ENCODE measurements around the gene DPYSL4.

DPYSL4 gene

DNA sequence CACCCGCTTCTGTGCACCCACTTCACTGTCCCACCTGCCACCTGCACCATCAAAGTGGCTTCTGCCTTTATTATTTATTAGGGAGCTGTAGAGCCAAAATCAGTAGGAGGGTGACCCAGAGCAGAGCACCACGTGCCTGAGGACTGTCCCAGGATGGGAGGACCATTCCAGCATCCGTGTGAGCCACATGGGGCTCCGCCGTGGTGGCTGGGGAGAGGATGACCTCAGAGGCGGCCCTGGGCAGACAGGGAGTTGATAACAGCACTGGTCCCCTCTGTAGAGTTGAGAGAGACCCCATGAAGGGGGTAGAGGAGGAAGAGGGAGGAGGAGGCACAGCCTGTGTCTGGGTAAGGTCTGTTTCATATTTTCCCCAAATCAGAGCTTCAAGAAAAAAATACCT, 8.7 kb upstream of the DPYSL4 start:
- Histone ChIP-seq H3K9ac (ENCODE audit: low read depth, low read length) (no peak overlapping the region), H3K36me3 (ENCODE audit: control insufficient read depth, insufficient read depth, low read length) (no peaks in the 10 kb centered on the region), H3K9me3 (ENCODE audit: control insufficient read depth, insufficient read depth, low read length) (no peaks in the 10 kb centered on the region), H3K27me3 (ENCODE audit: control insufficient read depth, insufficient read depth, low read length) (peaks cover 8% of the 10 kb centered on the region), H3K4me3 (ENCODE audit: low read depth, low read length) (no peak overlapping the region), H3K4me1 (ENCODE audit: control insufficient read depth, insufficient read depth, low read length) (no peaks in the 10 kb centered on the region)

- no peak overlapping the region for H3K4me3 ChIP-seq (ENCODE audit: low read depth, low read length)
- no peaks in the 10 kb centered on the region for H3K36me3 ChIP-seq (ENCODE audit: control insufficient read depth, insufficient read depth, low read length)
- H3K4me1 ChIP-seq (ENCODE audit: control insufficient read depth, insufficient read depth, low read length): no peaks in the 10 kb centered on the region
- H3K9me3 ChIP-seq (ENCODE audit: control insufficient read depth, insufficient read depth, low read length): no peaks in the 10 kb centered on the region
- no peak overlapping the region for H3K9ac ChIP-seq (ENCODE audit: low read depth, low read length)
- H3K27me3 ChIP-seq (ENCODE audit: control insufficient read depth, insufficient read depth, low read length): peaks cover 16% of the 10 kb centered on the region
Observed at GRCh38 chr10:132178672-132179545, 7.8 kb upstream of the DPYSL4 start.

GRCh38 chr10:132179551-132180392, 7.0 kb upstream of the DPYSL4 start:
- H3K27me3 ChIP-seq (ENCODE audit: control insufficient read depth, insufficient read depth, low read length): peaks cover 24% of the 10 kb centered on the region
- H3K4me3 ChIP-seq (ENCODE audit: low read depth, low read length): no peak overlapping the region
- no peaks in the 10 kb centered on the region for H3K36me3 ChIP-seq (ENCODE audit: control insufficient read depth, insufficient read depth, low read length)
- H3K4me1 ChIP-seq (ENCODE audit: control insufficient read depth, insufficient read depth, low read length): no peaks in the 10 kb centered on the region
- no peak overlapping the region for H3K9ac ChIP-seq (ENCODE audit: low read depth, low read length)
- no peaks in the 10 kb centered on the region for H3K9me3 ChIP-seq (ENCODE audit: control insufficient read depth, insufficient read depth, low read length)

DNA sequence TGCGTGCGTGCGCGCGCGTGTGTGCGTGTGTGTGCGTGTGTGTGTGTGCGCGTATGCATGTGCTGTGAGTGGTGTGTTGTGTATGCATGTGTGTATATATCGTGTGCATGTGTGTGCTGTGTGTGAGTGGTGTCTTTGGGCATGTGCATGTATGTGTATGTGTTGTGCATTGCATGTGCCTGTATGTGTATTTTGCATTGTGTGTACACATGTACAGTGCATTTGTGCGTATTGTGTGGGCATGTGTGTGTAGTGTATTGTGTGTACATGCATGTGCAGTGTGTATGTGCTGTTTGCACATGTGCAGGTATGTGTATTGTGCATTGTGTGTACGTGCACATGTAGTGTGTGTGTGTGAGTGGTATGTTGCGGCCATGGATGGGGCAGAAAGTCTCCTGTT, 6.0 kb upstream of the DPYSL4 start:
- Histone ChIP-seq H3K4me3 (ENCODE audit: low read depth, low read length) (no peak overlapping the region), H3K9ac (ENCODE audit: low read depth, low read length) (no peak overlapping the region), H3K4me1 (ENCODE audit: control insufficient read depth, insufficient read depth, low read length) (no peaks in the 10 kb centered on the region), H3K9me3 (ENCODE audit: control insufficient read depth, insufficient read depth, low read length) (no peaks in the 10 kb centered on the region), H3K36me3 (ENCODE audit: control insufficient read depth, insufficient read depth, low read length) (no peaks in the 10 kb centered on the region), H3K27me3 (ENCODE audit: control insufficient read depth, insufficient read depth, low read length) (peaks cover 34% of the 10 kb centered on the region)

DNA sequence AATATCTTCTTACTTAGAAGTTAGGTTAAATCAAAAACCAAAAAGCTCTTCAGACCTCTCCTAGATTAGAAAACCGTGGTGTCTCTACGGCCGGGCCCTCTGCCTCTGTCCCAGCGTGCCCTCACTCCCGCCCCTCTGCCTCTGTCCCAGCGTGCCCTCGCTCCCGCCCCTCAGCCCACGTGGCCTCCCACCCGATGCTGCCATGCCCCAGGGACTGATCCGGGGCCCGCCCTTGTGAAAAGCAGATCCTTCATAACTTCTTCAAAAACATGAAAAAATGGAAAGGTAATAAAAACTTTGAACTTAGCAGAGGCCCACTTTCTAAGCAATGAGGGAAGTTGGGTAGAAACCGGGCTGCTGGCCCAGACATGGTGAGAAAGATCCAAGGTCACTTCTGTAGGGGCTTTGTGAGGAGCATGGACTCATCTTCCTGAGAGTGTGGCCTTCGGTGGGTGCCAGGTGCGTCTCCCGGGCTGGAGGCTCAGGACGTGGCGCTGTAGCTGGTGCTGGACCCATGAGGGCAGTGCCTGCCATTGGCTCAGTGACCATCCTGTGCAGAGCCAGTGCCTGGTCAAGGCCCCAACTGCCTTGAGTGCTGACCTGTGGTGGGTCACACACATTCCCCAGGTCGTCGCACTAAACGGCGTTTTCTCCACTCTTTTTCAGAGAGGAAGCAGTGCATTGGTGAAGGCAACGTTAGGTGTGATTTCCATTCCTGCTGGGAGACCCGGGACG, 4.9 kb upstream of the DPYSL4 start:
- H3K4me1 ChIP-seq (ENCODE audit: control insufficient read depth, insufficient read depth, low read length): no peaks in the 10 kb centered on the region
- H3K9ac ChIP-seq (ENCODE audit: low read depth, low read length): no peak overlapping the region
- H3K9me3 ChIP-seq (ENCODE audit: control insufficient read depth, insufficient read depth, low read length): no peaks in the 10 kb centered on the region
- H3K27me3 ChIP-seq (ENCODE audit: control insufficient read depth, insufficient read depth, low read length): peaks cover 28% of the 10 kb centered on the region
- no peak overlapping the region for H3K4me3 ChIP-seq (ENCODE audit: low read depth, low read length)
- no peaks in the 10 kb centered on the region for H3K36me3 ChIP-seq (ENCODE audit: control insufficient read depth, insufficient read depth, low read length)

- Histone ChIP-seq H3K4me3 (ENCODE audit: low read depth, low read length) (no peak overlapping the region), H3K4me1 (ENCODE audit: control insufficient read depth, insufficient read depth, low read length) (no peaks in the 10 kb centered on the region), H3K9ac (ENCODE audit: low read depth, low read length) (no peak overlapping the region), H3K27me3 (ENCODE audit: control insufficient read depth, insufficient read depth, low read length) (peaks cover 30% of the 10 kb centered on the region), H3K9me3 (ENCODE audit: control insufficient read depth, insufficient read depth, low read length) (no peaks in the 10 kb centered on the region), H3K36me3 (ENCODE audit: control insufficient read depth, insufficient read depth, low read length) (no peaks in the 10 kb centered on the region)
Observed at GRCh38 chr10:132182591-132182990, 4.2 kb upstream of the DPYSL4 start.

DNA sequence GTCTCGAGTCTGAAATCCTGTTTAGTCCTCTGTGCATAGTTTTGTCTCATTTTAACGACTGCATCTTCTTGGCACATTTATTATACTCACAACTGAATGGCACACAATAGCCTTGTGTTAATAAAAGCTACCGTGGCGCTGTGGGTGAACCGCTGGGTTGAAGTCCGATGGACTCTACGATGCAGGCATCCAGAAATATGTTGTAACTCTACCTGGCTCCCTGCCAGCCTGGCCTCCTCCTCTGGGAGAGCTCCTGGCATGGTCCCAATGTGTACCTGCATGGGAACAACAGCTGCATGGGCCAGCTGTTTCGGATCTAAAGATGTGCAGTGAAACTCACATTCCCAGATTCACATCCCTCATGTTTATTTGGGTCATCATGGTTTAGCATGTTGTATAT, 3.7 kb upstream of the DPYSL4 start:
- peaks cover 35% of the 10 kb centered on the region for H3K27me3 ChIP-seq (ENCODE audit: control insufficient read depth, insufficient read depth, low read length)
- H3K36me3 ChIP-seq (ENCODE audit: control insufficient read depth, insufficient read depth, low read length): no peaks in the 10 kb centered on the region
- no peaks in the 10 kb centered on the region for H3K9me3 ChIP-seq (ENCODE audit: control insufficient read depth, insufficient read depth, low read length)
- no peak overlapping the region for H3K4me3 ChIP-seq (ENCODE audit: low read depth, low read length)
- no peaks in the 10 kb centered on the region for H3K4me1 ChIP-seq (ENCODE audit: control insufficient read depth, insufficient read depth, low read length)
- no peak overlapping the region for H3K9ac ChIP-seq (ENCODE audit: low read depth, low read length)

- no peak overlapping the region for H3K4me3 ChIP-seq (ENCODE audit: low read depth, low read length)
- no peaks in the 10 kb centered on the region for H3K36me3 ChIP-seq (ENCODE audit: control insufficient read depth, insufficient read depth, low read length)
- no peaks in the 10 kb centered on the region for H3K9me3 ChIP-seq (ENCODE audit: control insufficient read depth, insufficient read depth, low read length)
- no peak overlapping the region for H3K9ac ChIP-seq (ENCODE audit: low read depth, low read length)
- no peaks in the 10 kb centered on the region for H3K4me1 ChIP-seq (ENCODE audit: control insufficient read depth, insufficient read depth, low read length)
- peaks cover 45% of the 10 kb centered on the region for H3K27me3 ChIP-seq (ENCODE audit: control insufficient read depth, insufficient read depth, low read length)
Observed at GRCh38 chr10:132184816-132185593, 1.7 kb upstream of the DPYSL4 start.

GRCh38 chr10:132185601-132186487, 904 bp upstream of the DPYSL4 start:
- H3K9ac ChIP-seq (ENCODE audit: low read depth, low read length): no peak overlapping the region

GRCh38 chr10:132187430-132188138, 836 bp downstream of the DPYSL4 start:
- Histone ChIP-seq H3K36me3 (ENCODE audit: control insufficient read depth, insufficient read depth, low read length) (no peaks in the 10 kb centered on the region), H3K27me3 (ENCODE audit: control insufficient read depth, insufficient read depth, low read length) (peaks cover 45% of the 10 kb centered on the region), H3K9ac (ENCODE audit: low read depth, low read length) (peak overlapping the region; percentile 26), H3K4me3 (ENCODE audit: low read depth, low read length) (peak overlapping the region; percentile 61), H3K9me3 (ENCODE audit: control insufficient read depth, insufficient read depth, low read length) (no peaks in the 10 kb centered on the region), H3K4me1 (ENCODE audit: control insufficient read depth, insufficient read depth, low read length) (no peaks in the 10 kb centered on the region)

More at GRCh38 chr10:132185601-132186487, 904 bp upstream of the DPYSL4 start:
- peaks cover 45% of the 10 kb centered on the region for H3K27me3 ChIP-seq (ENCODE audit: control insufficient read depth, insufficient read depth, low read length)
- H3K4me1 ChIP-seq (ENCODE audit: control insufficient read depth, insufficient read depth, low read length): no peaks in the 10 kb centered on the region
- no peaks in the 10 kb centered on the region for H3K36me3 ChIP-seq (ENCODE audit: control insufficient read depth, insufficient read depth, low read length)
- H3K4me3 ChIP-seq (ENCODE audit: low read depth, low read length): peak overlapping the region; percentile 43
- H3K9me3 ChIP-seq (ENCODE audit: control insufficient read depth, insufficient read depth, low read length): no peaks in the 10 kb centered on the region
